Measurements from ENCODE around the gene APCDD1.

The APCDD1 gene

GRCh38 chr18:10443001-10443400, 11.4 kb upstream of the APCDD1 start:
- no peak for DNase-seq
- TF ChIP-seq POLR2A (IDR thresholded peaks at IDR 0.05; ENCODE audit: low read length) (no peak), GATA1 (IDR thresholded peaks at IDR 0.05; ENCODE audit: low read depth, low read length) (no peak)

- TF ChIP-seq POLR2A (IDR thresholded peaks at IDR 0.05; ENCODE audit: low read length) = no peak
- no peak for TF ChIP-seq GATA1 (IDR thresholded peaks at IDR 0.05; ENCODE audit: low read depth, low read length)
- no peak for DNase-seq
These were observed 10.0 kb upstream of the APCDD1 start for GRCh38 chr18:10444314-10445006.

- no peak for TF ChIP-seq POLR2A (IDR thresholded peaks at IDR 0.05; ENCODE audit: low read length)
- no peak for TF ChIP-seq GATA1 (IDR thresholded peaks at IDR 0.05; ENCODE audit: low read depth, low read length)
- no peak for DNase-seq
These were observed 5.0 kb upstream of the APCDD1 start for GRCh38 chr18:10449396-10449795.

- no peak for TF ChIP-seq GATA1 (IDR thresholded peaks at IDR 0.05; ENCODE audit: low read depth, low read length)
- no peak for TF ChIP-seq POLR2A (IDR thresholded peaks at IDR 0.05; ENCODE audit: low read length)
- DNase-seq = no peak
These were observed 3.4 kb upstream of the APCDD1 start for GRCh38 chr18:10450986-10451385.

- DNase-seq = no peak
- TF ChIP-seq GATA1 (IDR thresholded peaks at IDR 0.05; ENCODE audit: low read depth, low read length) (no peak), POLR2A (IDR thresholded peaks at IDR 0.05; ENCODE audit: low read length) (no peak)
These were observed 1.1 kb upstream of the APCDD1 start for GRCh38 chr18:10453261-10453805.

- no peak for TF ChIP-seq POLR2A (IDR thresholded peaks at IDR 0.05; ENCODE audit: low read length)
- TF ChIP-seq GATA1 (IDR thresholded peaks at IDR 0.05; ENCODE audit: low read depth, low read length) = no peak
- DNase-seq = no peak
These were observed 484 bp downstream of the APCDD1 start for GRCh38 chr18:10454681-10455557.

DNA sequence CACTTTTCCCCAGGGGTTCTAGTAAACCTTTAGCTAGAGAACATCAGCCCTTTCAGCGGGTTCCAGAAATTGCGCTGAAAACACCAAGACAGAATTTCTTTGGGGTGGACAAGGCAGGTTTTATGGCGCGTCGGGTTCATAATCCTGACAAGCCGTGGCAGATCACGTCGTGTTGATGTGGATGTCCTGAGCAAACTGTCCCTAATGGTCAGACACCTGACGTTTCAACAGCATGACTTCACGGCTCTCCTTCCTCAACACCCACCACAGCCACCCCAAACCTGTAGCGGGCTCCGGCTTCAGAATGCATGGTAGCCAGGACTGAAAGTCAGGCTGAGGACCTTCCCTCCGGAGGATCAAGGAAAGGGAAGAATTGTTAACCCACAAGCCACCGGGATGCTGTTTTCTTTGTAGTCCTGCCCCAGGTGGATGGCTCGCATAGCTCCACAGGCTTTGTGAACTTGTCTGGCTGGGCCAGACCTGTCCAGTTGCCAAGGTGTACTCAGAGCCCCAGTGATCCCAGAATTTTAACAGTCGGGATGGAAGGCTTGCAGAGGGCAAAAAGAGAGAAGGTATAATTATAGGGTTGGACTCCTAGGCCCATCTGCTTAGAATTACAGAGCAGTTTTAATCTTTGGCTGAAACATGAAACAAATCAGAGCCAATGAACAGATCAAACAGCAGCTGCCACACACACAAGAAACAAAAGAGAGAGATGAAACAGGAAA, 1.5 kb downstream of the APCDD1 start:
- DNase-seq = no peak
- no peak for TF ChIP-seq POLR2A (IDR thresholded peaks at IDR 0.05; ENCODE audit: low read length)
- no peak for TF ChIP-seq GATA1 (IDR thresholded peaks at IDR 0.05; ENCODE audit: low read depth, low read length)

DNA sequence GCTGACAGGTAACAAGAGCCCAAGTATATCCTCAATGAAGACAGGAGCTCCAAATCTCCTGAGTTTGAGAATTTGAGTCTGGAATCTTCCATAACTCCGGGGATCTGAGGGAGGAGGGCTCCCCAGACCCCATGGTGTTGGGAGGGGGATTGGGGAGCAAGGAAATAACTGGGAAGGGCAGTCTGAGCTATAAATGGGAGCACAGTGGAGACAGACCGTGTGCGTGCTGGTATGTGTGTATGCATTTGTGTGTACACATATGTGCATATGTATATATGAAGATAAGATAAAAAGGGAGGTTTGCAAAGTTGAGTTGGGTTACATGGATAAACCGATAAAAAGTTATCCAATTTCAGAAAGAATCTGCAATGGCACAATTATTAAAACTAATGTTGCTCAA, 2.3 kb downstream of the APCDD1 start:
- no peak for TF ChIP-seq GATA1 (IDR thresholded peaks at IDR 0.05; ENCODE audit: low read depth, low read length)
- TF ChIP-seq POLR2A (IDR thresholded peaks at IDR 0.05; ENCODE audit: low read length) = no peak

DNA sequence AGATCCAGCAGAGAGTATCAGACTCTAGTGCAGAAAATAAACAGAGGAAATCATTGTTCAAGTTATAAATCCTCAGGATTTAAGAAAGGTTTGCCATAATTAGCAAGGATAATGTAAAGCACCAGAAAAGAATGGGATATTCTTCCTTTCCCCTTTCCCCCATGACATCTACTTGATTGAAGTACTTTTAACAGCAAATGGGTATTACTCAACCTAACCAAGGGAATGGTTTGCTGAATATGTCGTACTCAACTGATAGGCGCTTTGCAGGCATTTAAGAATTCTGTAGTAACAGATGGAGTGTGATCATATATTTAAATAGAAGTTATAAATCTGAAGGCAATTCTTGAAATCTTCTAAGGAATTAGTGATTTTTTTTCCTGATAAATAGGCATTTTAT, 2.7 kb downstream of the APCDD1 start:
- DNase-seq = no peak
- TF ChIP-seq GATA1 (IDR thresholded peaks at IDR 0.05; ENCODE audit: low read depth, low read length) (no peak), POLR2A (IDR thresholded peaks at IDR 0.05; ENCODE audit: low read length) (no peak)

More for the DNA sequence above, 2.3 kb downstream of the APCDD1 start:
- no peak for DNase-seq

GRCh38 chr18:10457767-10458166, 3.3 kb downstream of the APCDD1 start:
- no peak for TF ChIP-seq GATA1 (IDR thresholded peaks at IDR 0.05; ENCODE audit: low read depth, low read length)
- TF ChIP-seq POLR2A (IDR thresholded peaks at IDR 0.05; ENCODE audit: low read length) = no peak
- DNase-seq = no peak

GRCh38 chr18:10458691-10459090, 4.3 kb downstream of the APCDD1 start:
- no peak for DNase-seq
- TF ChIP-seq GATA1 (IDR thresholded peaks at IDR 0.05; ENCODE audit: low read depth, low read length) (no peak), POLR2A (IDR thresholded peaks at IDR 0.05; ENCODE audit: low read length) (no peak)

DNA sequence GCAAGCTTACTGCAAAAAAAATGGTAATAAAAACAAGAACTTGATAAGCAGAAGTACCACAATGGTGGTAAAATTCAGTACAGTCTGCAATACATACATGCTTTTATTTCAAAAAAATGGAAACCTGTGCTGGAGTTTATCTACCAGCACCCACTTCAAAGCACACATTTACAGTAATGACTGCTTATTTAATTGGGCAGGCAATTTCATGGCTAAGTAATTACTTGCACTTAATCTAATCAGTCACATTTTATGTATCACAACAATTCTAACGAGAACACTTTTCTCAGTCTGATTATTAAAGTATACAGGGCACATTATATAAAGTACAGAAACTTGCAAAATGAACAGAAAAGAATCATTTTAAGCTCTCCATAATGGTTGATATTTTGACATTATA, 5.2 kb downstream of the APCDD1 start:
- TF ChIP-seq POLR2A (IDR thresholded peaks at IDR 0.05; ENCODE audit: low read length) = no peak
- no peak for TF ChIP-seq GATA1 (IDR thresholded peaks at IDR 0.05; ENCODE audit: low read depth, low read length)
- DNase-seq = no peak

DNA sequence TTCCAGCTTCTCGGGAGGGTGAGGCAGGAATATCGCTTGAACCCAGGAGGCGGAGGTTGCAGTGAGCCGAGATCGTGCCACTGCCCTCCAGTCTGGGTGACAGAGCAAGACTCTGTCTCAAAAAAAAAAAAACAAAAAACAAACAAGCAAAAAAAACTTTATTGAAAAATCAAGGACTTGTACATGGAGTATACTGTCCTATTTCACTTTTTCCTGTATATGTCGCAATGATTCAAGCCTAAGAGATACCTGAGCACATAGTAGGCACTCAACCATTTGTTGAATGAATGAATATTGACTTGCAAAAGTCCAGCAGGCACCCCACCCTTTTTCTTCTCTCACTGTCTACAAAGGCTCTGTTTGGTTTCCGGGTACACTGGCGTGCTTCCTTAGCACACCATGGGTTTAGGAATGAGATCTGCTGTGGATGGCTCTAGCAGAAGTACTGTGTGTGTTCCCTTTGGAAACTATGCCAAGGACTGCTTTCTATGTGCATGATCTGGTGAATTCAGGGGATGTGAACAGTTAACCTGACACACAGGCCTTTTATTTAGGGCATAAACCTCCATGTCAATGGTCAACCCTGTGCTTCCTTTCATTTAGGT, 6.1 kb downstream of the APCDD1 start:
- TF ChIP-seq GATA1 (IDR thresholded peaks at IDR 0.05; ENCODE audit: low read depth, low read length) = no peak
- TF ChIP-seq POLR2A (IDR thresholded peaks at IDR 0.05; ENCODE audit: low read length) = no peak
- no peak for DNase-seq

Measured in erythroblast (primary cell).